GM11168 (cell line): ENCODE measurements around the gene GCKR.

ENCODE experiments used
- in situ Hi-C: fragments of 300-500 bp; cut with MboI; formaldehyde crosslinking; loops from one replicate; pipeline ENCODE4 v1.12.0; 2022; ENCODE audit warnings: low sequenced_read_pairs; ENCODE audit not compliant: unreplicated experiment

GCKR gene

DNA sequence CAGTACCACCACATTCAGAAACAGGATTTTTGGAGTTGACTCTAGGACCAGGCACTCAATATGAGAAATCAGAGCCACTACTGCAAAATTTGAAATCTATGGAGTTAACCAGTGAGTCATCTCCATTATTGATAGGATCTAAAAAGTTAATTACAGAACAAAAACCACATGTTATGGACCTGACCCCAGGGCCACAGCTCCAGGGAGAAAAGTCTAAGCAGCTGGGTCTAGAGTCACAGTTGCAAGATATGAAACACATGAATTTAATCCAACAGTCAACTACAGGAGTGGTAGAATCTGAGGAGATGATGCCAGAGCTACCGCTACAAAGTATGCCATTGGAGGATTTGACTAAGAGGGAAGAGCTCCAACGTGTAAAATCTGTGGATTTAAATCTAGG lies 72.8 kb downstream of the GCKR start:
- in situ Hi-C loops: no loop called here

DNA sequence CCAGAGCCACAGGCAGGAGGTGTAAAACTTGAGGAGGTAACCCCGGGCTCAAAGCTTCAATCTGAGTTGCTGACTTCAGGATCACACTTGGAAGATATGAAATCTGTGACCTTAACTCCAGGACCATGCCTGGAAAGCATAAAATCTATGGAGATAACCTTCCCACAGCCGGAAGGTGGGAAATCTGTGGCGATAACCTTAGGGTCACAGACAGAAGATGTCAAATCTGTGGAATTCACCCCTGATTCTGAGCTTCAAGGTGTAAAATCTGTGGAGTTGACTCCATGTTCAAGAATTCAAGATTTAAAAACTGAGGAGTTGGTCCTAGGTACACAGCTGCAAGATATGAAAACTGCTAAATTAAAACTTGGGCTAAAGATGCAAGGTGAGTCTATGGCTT lies 74.6 kb downstream of the GCKR start:
- in situ Hi-C loops: no loop called here

DNA sequence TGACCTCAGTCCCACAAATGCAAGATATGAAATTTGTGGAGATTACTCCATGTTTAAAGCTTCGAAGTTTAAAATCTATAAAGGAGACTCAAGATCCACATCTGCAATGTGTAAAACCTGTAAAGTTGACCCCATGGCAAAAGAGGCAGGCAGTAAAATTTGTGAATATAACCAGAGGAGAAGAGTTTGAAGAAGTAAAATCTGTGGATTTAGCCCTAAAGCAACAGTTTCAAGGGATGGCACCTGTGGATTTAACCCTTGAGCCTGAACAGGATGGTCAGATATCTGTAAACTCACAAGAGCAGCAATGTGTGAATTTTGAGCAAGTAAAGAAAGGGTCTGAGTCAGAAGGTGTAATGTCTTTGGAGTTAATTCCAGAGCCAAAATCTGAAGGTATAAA lies 75.0 kb downstream of the GCKR start:
- in situ Hi-C loops: no loop called here

DNA sequence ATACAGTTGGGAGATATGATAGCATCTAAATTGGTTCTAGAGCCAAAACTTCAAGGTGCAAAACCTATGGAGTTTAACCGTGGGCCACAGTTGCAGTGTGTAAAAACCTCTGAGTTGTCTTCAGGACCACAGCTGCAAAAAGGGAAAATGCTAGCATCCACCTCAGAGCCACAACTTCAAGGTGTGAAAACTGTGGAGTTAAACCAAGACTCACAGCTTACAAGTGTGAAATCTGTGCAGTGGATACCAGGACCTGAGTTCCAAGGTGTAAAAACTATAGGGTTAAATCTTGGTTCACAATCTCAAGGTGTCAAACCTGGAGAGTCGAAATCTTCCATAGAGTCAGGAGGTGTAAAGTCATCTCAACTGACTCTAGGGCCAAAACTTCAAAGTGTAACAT lies 75.8 kb downstream of the GCKR start:
- in situ Hi-C loops: no loop called here

DNA sequence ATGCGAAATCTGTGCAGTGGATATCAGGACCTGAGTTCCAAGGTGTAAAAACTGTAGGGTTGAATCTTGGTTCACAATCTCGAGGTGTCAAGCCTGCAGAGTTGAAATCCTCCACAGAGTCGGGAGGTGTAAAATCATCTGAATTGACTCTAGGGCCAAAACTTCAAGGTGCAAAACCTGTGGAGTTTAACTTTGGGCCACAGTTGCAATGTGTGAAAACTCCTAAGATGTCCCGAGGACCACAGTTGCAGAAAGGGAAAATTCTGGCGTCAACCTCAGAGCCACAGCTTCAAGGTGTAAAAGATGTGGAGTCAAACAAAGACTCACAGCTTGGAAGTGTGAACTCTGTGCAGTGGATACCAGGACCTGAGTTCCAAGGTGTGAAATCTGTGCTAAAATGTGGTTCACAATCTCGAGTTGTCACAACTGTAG lies 76.4 kb downstream of the GCKR start:
- in situ Hi-C loops: no loop called here
